Fibroblast of peridontal ligament (primary cell): Measurements from ENCODE around the gene RASGRF2.
"Not testable (repeated sequence)": the region's sequence is repeated elsewhere in the genome, so short reads cannot be mapped to it uniquely, and the experiment has no call there.

Source experiments
- DNase-seq: peaks from one replicate; pipeline ENCODE4 v3.0.0-alpha.2; 2010; ENCODE audit errors: extremely low read depth

Gene RASGRF2

DNA sequence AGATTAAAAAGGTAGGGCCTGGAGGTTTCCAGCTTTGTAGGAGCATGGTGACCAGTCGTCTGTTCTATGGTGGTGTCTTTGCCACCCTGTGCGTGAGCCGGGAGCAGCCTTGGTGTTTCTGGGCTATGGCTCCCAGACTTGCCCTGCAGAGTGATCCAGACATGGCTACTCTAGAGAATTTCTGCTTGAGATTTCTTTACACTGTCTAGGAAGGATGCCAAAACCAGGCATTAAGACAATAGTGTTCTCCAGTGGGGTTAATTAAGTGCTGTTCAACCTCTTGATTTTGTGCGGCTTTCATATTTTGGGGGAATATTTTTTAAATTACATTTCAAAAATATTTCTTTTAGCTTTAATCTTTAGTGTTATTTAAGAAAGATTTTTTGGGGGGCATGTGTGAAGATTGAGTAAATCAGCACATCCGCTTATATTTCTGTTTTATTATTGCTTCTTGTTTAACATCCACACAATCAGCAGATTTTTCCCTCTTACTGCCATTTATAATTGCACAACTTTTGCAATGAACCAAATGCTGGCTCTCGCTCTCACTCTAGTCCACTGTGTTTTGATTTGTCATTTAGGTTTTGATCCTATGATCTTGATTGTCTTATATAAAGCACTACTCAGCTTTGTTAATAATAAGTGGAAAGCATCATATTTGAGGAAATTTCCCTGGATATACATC, 110.5 kb downstream of the RASGRF2 start:
- DNase-seq: no peak

DNA sequence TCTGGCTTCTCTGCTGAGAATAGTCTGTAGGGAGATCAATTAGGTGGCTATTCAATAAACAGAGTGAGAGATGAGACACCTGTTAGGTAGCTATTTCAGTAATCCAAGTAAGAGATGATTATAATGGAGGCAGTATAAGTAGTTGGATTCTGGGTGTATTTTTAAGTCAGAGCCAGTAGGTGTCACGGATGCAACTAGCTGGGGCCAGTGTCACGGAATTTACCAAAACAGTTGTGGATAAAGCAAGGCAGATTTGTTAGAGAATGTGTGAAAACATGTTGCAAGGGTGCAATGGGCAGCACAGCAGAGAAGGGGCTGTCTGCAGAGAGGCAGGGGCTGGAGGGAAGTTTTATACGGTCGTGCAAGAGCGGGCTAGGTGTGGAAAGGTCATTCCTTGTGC, 114.9 kb downstream of the RASGRF2 start:
- DNase-seq: no peak

DNA sequence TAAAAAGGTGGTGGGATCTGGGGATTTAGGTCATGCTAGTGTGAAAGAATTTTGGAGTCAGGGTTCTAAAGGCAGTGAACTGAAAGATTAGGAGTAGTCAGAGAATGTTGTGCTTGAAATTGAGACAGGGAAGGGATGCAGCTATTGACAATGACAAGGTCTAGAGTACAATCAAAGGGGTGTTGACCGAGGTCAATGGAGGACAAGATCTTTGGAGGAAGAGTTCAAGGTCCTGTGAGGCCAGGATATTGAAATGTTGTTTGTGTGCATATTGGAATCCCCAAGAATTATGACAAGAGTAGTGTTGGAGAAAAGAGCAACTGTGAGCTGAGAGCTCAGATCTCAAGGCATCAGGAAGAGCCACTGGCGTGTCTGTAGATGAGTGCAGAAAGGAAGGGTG, 116.9 kb downstream of the RASGRF2 start:
- DNase-seq: no peak

DNA sequence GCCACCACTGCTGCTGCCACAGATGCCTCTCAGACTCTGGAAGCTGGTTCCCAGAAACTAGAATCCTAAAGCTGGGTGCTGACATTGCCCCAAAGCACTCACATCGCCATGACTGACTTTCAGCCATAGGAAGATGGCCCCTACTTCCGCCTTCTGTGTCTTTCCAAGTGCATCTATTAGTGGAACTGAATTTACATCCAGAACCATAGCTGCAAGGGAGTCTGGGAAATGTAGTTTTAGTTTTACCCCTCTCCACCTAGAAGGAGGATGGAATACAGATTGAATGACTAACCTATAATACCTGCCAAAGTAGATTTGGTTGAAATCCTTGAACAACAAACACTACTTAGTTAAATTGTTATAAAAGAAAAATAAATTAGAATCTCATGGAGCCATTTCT, 118.8 kb downstream of the RASGRF2 start:
- DNase-seq: no peak

DNA sequence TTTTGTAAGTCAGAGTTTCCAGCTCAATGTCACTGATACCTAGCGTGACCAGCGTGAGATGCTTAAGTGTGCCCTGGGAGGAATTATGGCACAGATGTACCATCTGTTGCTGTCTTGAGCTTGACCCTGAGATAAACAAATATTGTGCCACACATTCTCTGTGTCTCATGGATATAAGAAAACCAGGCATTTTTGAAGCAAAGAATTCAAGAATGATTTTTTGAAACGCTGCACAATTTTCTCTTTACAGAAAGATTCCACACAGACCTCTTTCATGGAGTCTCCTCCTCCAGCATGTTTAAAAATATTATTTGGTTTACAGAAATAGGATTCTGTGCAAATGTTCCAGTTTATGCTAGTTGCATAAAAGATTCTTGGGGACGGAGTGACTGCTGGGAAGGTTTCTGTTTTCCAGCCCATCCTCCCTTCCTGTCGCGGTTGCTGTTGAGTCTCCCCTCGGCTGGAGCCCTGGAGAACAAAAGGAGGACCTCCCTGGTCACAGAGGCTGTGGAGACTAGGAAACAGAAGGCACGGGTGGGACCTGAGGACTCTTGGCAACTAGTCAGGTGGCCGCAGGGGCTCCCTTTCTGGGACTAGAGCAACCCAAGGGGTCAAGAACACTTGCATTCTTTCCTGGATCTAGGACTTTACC, 120.8 kb downstream of the RASGRF2 start:
- peak; percentile 27 for DNase-seq

DNA sequence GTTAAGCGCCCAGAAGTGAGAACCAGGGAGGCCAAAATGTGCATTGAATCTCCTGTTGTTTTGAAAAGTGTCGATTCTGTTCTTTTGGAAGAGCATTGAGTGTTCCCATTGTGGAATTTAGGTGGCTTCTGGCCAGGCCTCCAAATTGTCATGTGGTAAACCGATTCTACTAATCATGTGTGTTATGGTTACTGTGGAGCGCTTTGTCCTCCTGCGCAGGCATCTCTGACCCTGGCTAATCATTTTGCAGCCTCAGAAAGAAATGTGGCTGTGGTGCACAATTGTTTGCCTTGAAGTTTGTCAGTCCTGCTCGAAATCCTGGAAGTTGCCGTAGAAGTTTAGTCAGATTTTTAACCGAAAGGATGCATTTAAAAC, 121.3 kb downstream of the RASGRF2 start:
- peak; percentile 85 for DNase-seq

DNA sequence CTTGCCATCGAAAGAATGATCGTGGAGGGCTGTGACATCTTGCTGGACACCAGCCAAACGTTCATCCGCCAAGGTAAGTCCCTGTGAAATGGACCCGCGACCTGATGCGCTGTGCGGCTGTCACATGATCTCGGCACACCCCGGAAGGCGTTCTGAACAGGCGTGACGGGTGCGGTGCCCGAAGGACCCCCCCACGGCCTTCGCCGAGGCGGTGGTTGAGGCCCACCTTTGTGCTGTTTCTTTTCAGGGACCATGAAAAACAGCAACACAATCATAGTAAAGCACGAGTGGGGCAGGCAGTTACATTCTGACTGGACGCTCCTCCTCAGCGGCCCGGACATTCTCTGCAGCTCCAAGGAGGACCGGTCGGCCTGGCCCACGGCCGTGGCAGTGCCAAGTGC, 126.7 kb downstream of the RASGRF2 start:
- no peak for DNase-seq

DNA sequence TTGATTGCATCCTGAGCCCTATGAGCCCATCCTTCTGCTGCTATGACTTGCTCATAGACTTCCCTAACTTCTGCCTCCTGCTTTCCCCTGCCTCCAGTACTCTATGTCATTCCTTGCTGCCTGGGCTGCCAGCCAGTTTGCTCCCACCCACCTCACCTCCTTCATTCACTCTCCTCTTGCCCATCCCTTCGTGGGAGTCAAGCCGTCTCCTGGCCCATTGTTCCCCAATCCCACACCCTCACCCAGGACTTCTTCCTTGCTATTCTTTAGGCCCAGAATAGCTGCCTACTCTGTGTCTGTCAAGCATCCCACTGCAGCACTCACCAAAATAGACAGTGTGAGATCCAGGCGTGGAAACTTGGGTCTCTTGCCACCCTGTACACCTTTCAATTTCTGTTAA, 131.0 kb downstream of the RASGRF2 start:
- no peak for DNase-seq

DNA sequence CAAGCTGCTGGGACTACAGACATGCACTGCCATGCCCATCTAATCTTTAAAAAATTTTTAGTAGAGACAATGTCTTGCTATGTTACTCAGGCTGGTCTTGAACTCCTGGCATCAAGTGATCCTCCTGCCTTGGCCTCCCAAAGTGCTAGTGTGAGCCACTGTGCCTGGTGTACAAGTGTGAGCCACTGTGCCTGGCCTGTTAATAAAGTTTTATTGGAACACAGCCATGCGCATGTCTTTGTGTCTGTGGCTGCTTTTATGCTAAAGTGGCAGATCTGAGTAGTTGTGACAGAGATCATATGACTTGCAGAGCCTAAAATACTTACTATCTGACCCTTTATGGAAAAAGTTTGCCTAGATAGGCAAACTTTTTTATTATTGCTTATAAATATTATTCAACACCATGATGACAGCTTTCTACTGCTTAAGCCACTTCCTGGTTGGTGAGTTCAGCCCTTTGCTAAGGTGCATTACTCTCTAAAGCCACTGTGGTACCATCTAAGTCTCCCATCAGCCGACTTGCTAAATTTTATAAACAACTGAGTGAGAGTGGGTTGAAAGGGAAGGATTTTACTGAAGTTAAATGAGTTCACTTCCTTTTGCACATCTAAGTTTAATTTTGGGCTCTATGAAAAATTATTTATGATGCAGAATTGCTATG, 133.5 kb downstream of the RASGRF2 start:
- DNase-seq: no peak

DNA sequence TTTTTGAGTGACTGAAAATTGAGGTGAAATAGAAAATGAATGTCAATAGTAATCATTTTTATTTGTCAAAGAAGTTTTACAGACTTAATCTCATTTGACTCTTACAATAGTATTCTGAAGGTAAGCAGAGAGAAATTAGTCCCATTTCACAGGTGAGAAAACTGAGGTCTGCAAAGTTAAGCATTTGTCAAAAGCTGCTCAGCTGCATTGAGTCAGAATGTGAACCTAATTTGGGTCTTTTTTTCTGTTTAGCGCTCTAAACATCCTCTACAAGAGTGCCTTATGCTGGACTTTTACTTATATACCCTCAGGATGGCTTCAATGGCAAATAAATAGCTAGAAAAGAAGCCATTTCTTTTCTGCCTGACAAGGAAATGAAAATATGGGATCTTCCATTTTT, 135.7 kb downstream of the RASGRF2 start:
- DNase-seq: no peak

DNA sequence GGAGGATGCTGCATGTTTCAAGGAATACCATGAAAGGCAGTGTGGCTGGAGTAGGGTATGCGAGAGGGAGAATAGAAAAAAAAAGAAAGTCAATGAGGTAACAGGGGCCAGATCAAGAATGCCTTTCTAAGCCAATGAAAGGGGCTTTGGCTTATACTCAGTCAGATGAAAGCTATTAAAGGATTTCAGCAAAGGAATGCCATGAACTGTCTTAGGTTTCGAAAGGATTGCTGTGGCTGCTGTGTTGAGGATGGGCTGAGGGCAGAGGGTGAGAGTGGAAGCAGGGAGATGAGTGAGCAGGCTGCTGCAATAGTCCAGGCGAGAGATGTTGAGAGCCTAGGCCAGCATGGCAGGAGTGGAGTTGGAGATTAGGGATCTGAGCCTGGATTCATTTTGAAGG, 137.6 kb downstream of the RASGRF2 start:
- peak; percentile 71 for DNase-seq

DNA sequence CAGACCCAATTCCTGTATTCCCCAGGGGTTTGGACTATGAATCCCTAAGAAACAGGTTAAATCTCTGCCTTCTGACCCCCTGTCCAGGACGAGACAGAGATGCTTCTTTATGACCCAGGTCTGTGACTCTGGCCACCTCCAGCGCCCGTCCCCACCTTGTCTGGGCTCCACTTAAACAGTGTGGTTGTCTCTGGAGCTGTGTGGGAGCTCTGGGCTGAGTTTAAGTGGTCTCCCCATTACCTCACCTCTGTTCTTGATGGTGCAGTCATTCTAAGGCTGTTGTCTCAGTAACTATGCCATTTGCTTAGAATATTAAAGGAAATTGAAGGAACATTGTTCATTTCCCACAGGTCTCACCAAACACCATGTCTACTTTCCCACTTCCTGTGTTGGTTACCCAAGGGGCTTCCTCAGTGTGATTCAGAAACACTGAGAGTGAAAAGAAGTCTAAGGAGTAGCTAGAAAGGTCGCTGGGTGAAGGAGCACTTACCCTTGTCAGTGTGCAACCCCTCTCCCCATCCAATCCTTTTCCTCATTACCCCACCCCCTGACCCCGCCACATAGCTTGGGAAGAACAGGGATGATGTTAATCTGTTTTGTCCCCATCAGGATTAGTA, 145.2 kb downstream of the RASGRF2 start:
- no peak for DNase-seq

DNA sequence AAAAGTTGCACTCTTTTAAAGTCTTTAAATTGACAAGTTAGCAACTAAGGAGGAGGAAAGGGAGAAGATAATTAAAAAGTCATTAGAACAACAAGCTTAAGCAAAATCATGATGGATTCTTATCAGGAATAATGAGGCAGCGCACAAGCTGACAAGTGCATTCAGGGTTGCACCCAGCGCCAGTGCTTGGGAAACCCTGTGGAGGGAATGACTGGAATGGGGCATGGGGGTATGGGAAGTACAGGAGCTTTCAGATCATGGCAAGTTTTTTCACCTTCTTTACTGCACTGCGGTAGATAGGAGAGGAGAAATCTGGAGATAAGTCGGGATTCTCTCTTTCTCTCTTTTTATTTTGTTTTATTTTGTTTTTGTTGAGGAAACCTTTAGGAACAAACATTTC, 155.1 kb downstream of the RASGRF2 start:
- DNase-seq: no peak

DNA sequence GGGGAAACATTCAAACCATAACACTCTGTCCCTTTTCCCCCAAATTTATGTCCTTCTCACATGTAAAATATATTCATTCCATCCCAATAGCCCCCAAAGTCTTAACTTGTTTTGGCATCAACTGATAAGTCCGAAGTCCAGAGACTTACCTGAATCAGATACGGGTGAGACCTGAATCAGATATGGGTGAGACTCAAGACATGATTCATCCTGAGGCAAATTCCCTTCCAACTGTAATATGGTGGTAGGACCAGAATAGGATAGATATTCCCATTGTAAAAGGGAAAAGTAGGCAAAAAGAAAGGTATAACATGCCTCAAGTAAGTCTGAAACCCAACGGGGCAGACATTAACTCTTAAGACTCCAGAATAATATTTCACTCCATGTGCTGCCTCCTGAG, 157.4 kb downstream of the RASGRF2 start:
- DNase-seq: no peak

DNA sequence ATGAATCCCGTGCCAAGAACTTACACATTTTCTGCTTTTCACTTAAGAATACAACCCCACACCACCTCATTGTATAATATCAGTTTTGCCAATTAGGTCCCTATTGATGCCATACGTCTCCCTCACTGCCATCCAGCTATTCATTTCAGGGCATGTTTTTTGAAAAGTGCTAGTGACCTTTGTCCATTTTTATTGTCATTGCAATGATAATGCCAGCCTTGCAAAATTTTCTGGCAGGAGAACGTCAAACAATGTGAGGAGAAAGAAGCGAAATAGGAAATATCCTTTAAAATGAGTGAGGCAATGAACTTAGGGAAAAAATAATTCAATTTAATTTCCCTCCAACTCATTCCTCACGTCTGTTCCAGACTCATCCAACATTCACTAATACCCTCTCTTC, 161.1 kb downstream of the RASGRF2 start:
- no peak for DNase-seq

DNA sequence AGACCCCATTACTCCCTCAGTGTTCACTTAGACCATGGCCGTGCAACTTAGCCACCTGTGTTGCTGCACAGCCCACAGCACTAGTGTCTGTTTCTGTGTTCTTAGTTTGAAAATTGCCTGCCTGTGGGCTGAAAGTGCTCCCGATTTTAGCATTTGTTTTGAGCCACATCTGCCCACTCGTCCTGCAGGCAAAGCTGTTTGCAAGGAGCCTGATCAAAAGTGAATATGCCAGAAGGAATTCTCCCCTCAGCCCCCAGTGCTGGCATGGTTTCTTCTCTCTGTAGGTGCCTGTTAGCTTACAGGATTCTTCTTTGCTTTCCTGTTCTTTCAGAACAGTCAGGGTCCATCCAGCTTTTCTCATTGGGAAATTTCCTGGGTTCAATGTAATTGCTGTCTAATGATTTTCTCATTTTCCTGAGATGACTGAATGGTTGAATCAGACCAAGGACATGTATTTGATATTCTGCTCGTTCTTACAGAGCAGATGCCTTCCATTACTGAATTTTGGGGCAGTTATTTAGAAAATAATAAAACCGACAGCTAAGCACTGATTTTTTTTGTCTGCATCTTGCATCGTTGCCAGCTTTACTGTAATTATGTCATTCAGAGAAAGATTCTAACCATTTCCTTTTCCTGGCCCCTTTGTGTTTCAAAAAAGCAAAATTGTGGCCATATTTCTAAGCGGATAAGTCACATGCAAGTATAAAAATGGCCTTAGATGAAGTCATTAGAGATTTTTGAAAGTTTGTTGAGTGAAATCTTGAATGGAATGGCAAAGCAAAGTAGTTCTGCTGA, 161.9 kb downstream of the RASGRF2 start:
- DNase-seq: peak; percentile 5

DNA sequence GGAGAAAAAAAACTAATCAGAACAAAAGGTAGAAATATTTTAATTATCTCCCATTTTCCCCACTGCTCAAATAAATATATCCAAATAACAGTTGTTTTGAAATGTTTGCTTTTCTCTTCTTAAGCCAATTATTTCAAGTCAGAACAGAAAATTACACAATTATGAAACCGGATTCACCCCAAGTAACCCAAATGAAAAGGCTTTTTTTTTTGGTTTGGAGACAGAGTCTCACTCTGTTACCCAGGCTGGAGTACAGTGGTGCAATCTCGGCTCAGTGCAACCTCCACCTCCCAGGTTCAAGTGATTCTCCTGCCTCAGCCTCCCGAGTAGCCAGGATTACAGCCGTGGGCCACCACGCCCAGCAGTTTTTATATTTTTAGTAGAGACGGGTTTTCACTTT, 164.5 kb downstream of the RASGRF2 start:
- DNase-seq: not testable (repeated sequence)

DNA sequence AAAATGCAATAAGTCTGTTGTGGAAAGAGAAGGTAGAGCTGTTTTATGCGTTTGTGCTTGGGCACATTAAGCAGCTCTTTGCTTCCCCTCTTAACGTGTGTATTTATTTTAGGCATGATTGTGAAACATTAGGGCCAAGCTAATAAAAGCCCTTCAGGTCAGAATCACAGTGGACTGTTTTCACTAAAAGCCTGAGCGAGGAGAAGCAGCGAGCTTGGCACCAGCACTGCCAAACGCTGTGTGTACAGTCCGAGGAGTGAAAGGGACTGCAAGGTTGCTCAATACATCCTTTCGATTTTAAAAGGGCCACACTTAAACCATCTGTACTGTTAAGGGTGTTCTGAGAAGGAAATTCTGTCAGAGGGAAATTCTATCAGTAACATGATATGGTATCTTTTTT, 165.8 kb downstream of the RASGRF2 start:
- no peak for DNase-seq

DNA sequence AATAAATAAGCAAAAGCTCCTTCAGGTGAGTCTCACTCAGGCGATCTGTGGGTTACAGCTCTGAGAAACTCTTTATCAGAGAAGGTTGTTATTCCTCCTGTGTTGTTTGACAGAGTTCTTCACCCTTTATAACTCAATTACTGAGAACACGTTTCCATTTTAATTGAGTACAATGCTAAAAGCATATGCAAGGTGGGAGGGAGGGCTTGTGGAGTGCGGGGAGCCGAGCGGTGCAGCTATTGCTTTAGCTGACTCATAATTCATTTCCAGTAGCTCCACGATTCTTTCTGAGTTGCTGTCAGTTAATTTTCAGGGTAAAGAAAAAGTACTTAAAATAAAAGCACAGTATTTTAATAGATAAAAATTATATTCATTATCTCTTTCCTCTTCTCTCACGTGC, 168.3 kb downstream of the RASGRF2 start:
- no peak for DNase-seq

DNA sequence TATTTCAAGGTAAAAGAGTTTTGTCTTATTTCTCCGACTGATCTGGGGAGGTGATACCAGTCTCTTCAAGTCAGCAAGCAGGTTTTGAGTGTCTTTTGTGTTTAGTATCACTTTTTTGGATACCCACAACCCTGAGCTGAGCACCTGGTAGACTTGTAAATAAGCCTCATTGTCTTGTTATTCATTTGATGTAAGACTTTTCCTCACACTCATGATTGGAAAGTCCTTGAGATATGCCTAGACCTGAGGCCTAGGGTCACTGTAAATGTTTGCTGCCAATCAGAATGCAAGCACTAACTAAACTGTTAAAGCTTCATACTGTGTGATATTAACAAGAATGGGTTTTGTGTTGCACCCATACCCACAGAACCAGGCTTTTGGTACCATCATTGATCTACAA, 172.2 kb downstream of the RASGRF2 start:
- DNase-seq: no peak

DNA sequence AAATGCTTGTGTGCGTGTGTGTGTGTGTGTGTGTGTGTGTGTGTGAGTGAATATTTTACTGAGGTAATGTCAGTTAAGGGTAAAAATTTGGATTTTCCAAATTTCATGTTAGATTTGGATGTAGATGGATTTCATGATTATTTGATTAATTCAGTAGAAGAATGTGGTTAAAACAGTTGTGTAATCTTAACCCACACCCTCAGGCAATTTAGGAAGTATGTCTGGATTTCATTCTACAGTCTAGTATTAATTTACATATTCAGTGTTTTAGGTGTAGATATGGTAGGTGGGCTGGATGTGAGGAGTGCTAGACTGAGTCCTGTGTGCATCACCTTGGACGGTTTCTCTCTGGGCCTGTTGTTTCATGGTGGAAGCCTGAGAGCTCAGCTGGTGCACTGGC, 173.9 kb downstream of the RASGRF2 start:
- DNase-seq: no peak

DNA sequence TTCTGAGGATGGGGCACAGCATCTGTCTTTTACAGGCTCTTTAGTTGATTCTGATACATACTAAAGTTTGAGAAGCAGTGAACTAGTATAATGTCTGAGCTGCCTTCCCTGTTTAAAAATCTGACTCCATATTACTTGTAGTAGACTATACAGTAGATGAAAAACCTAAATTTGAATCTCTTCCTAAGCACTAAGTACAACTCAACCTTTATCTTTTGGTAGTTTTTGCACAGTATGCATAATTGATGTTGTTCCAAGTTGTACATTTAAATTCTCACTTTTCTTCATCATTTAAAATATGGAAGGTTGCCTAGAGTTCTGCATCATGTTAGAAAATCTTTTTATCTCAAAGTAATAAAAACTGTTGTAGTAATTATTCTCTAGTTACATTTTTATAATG, 174.4 kb downstream of the RASGRF2 start:
- DNase-seq: no peak
